ENCODE measurements around the gene VAT1. TPM values are rescaled to one million over a fixed set of nuclear protein-coding genes. Genes with fewer than 3 reads are reported as not detected.
A peak's percentile ranks its signal among the peaks of the same experiment; 100 is the strongest.

VAT1 gene
- total and polyA plus RNA-seq, 2 of the 13 experiments (the other 11 are each of a cell fraction or from before 2014, with no cell fraction given): 143 to 205 TPM

DNA sequence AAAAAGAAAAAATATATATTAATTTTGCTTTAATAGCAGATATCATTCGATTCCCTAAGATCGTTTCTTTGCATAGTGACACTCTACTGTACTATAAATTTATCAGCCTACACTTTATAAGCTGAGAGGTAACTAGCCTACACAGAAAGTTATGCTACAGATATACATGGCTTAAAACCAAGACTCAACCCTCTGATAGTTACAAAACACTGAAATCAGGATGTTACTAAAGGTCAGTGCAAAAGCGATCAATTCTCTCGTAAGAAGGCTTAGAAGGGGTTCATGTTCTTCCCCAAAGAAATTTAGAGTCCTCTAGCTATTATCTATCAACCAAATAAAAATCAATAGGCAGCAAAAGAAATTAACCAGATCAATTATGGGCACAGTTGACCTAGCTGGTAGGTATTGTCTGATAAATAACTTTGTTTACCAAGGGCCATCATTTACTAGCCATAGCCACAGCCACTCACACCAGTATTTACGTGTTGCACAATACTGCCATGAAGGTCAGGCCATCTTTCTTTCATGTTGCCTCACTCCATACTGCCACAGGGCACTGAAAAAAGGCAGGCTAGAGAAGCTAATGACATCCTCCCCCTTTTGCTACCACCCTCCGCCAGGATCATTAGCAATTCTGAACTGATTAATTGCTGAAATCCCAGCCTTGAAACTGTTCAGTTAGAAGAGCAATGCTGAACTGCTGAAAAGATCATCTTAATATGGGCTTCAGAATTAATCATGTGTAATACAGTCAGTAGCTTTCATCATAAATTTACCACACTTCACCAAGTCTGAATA lies 46.6 kb upstream of the VAT1 start (continued):
- TF ChIP-seq ZUFSP (CRISPR knock-in tag; IDR thresholded peaks at IDR 0.05; ENCODE audit: borderline replicate concordance) (no peak), ZNF574 (CRISPR knock-in tag; IDR thresholded peaks at IDR 0.05) (peak; percentile 93), MZF1 (CRISPR knock-in tag; IDR thresholded peaks at IDR 0.05; ENCODE audit: borderline replicate concordance) (no peak), NFRKB (IDR thresholded peaks at IDR 0.05) (no peak), ZNF430 (CRISPR knock-in tag; IDR thresholded peaks at IDR 0.05) (peak; percentile 85; the same call in 1 of the 2 replicates), ZNF484 (CRISPR knock-in tag; IDR thresholded peaks at IDR 0.05; ENCODE audit: borderline replicate concordance, low read depth) (no peak), NFYB (CRISPR knock-in tag; IDR thresholded peaks at IDR 0.05) (no peak), ZNF317 (CRISPR knock-in tag; IDR thresholded peaks at IDR 0.05) (peak; percentile 88), RAD21 (CRISPR knock-in tag; IDR thresholded peaks at IDR 0.05) (0 out of 2 replicates have a peak, but pooled peaks have one; percentile 24), ZFX (CRISPR knock-in tag; IDR thresholded peaks at IDR 0.05; ENCODE audit: low read depth) (peak; percentile 57), CEBPG (CRISPR knock-in tag; IDR thresholded peaks at IDR 0.05) (peak; percentile 100), ZNF180 (CRISPR knock-in tag; IDR thresholded peaks at IDR 0.05; ENCODE audit: borderline replicate concordance, low read depth) (no peak), ZNF747 (CRISPR knock-in tag; IDR thresholded peaks at IDR 0.05; ENCODE audit: borderline replicate concordance) (no peak), TBP (CRISPR knock-in tag; IDR thresholded peaks at IDR 0.05) (no peak), GTF2F1 (IDR thresholded peaks at IDR 0.05; ENCODE audit: low read length) (no peak), ZNF552 (CRISPR knock-in tag; IDR thresholded peaks at IDR 0.05; ENCODE audit: borderline replicate concordance) (no peak), ZNF44 (CRISPR knock-in tag; IDR thresholded peaks at IDR 0.05) (no peak)
- TF ChIP-seq, protein P1, sequence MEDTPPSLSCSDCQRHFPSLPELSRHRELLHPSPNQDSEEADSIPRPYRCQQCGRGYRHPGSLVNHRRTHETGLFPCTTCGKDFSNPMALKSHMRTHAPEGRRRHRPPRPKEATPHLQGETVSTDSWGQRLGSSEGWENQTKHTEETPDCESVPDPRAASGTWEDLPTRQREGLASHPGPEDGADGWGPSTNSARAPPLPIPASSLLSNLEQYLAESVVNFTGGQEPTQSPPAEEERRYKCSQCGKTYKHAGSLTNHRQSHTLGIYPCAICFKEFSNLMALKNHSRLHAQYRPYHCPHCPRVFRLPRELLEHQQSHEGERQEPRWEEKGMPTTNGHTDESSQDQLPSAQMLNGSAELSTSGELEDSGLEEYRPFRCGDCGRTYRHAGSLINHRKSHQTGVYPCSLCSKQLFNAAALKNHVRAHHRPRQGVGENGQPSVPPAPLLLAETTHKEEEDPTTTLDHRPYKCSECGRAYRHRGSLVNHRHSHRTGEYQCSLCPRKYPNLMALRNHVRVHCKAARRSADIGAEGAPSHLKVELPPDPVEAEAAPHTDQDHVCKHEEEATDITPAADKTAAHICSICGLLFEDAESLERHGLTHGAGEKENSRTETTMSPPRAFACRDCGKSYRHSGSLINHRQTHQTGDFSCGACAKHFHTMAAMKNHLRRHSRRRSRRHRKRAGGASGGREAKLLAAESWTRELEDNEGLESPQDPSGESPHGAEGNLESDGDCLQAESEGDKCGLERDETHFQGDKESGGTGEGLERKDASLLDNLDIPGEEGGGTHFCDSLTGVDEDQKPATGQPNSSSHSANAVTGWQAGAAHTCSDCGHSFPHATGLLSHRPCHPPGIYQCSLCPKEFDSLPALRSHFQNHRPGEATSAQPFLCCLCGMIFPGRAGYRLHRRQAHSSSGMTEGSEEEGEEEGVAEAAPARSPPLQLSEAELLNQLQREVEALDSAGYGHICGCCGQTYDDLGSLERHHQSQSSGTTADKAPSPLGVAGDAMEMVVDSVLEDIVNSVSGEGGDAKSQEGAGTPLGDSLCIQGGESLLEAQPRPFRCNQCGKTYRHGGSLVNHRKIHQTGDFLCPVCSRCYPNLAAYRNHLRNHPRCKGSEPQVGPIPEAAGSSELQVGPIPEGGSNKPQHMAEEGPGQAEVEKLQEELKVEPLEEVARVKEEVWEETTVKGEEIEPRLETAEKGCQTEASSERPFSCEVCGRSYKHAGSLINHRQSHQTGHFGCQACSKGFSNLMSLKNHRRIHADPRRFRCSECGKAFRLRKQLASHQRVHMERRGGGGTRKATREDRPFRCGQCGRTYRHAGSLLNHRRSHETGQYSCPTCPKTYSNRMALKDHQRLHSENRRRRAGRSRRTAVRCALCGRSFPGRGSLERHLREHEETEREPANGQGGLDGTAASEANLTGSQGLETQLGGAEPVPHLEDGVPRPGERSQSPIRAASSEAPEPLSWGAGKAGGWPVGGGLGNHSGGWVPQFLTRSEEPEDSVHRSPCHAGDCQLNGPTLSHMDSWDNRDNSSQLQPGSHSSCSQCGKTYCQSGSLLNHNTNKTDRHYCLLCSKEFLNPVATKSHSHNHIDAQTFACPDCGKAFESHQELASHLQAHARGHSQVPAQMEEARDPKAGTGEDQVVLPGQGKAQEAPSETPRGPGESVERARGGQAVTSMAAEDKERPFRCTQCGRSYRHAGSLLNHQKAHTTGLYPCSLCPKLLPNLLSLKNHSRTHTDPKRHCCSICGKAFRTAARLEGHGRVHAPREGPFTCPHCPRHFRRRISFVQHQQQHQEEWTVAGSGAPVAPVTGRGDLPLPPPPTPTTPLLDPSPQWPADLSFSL (CRISPR knock-in tag; IDR thresholded peaks at IDR 0.05): no peak
